GM19193 (cell line): ENCODE results near the gene EIF2AK2.
A peak's percentile ranks its signal among the peaks of the same experiment; 100 is the strongest.

Experiments
- POLR2A ChIP-seq: IDR thresholded peaks from 4 replicates; pipeline ENCODE4 v1.6.1; 2011; ENCODE audit not compliant: insufficient read depth, insufficient read length; ENCODE audit errors: extremely low read depth

The EIF2AK2 gene

DNA sequence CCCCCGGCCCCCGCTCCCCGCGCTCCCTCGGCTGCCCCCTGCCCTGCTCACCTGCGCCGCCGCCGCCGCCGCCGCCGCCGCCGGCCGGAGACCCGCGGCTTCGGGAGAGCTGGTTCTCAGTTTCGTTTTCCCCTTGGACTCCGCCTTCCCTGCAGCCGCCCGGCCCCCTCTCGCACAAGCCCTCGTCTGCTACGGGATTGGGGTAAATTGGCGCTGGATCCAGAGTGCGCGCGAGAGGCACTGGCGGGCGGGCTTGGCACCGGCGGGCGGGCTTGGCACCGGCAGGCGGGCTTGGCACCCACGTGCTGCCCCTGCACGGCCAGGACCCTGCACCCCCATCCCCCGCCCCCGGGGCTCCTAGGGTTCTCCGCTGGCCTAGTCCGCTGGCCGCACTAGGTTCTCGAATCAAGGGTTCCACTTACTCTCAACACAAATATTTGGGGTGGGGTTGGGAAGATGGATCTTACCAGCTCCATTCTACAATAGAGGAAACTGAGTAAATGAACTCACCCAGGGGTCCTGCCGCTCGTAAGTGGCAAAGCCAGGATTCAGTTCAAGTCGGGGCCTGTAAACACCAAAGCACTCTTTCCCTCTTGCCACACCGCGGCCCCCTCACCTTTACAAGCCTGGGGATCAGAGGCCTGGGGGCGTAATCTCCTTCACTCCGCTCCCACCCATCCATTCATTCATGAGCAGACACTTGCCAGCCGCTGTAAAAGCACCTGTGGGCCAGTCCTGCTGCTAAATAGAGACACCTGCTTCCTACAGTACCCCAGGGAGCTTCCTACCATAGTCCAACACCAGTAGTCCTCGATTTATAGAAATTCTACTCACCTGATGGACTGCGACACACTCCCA, at the start of gene EIF2AK2:
Gene EIF2AK2 (minus strand): TSS at position 124 of the 858 bp plus-strand sequence. CDS start 9,174 bp downstream, outside the sequence.
- TF ChIP-seq POLR2A, result peak; percentile 65

DNA sequence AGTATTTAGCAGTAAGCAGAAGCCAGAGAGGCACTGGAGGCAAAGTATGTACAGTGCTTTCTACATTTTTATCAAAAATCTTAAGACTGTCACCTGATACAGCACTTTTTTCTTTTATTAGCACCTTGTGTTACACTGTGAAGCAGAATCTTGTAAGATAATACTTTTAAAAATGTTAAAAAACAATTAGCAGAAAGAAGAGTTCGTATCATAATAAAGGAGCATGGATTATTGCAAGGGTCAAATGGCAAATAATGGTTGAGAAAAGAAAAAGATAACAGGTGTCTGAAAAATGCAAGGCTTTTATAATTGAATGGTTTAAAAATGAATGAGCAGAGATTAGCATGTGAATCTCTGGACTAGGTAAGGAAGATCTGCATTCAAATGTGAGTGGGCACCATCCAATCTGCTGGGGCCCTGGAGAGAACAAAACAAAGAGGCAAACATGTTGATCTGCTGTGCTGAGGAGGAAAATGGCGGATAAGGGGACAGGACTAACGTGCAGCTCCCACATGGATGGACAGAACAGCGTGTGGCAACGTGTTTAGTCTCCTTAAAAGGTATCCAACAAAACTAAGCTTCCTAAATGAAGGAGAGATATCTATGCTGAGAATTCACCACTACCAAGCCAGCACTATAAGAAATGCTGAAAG, 49.0 kb upstream of the EIF2AK2 start:
- TF ChIP-seq POLR2A, result no peak

DNA sequence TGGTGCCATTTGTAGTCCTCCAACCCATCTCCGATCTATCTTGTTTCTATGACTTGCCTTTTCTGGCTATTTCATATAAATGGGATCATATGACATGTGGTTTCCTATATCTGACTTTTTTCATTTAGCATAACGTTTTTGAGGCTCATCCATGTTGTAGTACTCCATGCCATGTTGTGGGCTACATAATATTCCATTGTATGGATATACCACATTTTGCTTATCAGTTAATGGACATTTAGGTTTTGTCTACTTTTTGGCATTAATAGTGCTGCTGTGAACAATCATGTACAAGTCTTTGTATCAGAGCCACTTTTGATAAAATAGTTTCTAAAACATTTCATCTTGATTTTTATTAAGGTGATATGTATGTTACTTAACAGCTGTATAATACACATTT, 46.9 kb upstream of the EIF2AK2 start:
- no peak for TF ChIP-seq POLR2A

DNA sequence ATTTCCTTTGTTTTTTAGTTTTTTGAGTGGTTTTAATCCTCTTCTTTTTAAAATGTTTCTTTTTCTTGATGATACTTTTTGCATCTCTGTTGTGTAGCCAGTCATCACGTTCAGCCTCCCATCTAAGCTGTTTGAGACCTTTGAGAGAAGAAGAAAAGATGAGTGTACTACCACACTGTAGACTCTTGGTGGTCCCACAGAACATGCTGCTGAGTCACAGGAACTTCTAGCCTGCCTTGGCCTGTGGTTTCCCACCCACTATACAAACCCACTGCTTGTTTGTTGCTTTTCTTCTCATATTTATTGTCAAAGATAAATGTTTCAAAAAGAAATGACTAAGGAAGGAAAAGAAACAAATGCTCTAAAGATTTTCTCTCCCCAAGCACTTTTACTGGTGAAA, 45.0 kb upstream of the EIF2AK2 start:
- no peak for TF ChIP-seq POLR2A

DNA sequence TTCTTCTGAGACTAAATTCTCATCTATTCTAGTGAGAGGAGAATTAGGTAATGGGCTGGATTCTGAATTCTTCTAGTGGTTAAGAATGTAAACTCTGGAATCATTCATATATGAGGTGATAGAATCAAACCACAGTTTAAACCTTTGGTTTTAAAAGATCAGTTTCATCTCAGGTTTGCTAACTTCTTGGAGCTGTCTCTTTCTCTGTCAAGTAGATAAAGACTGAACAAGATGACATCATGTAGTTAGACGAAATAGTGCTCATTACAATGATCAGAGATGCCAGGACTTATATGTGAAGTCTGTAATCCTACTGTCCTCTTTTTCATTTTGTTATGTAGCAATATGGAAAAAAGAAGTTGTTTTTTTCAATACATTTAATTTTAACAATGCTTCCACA, 44.4 kb upstream of the EIF2AK2 start:
- TF ChIP-seq POLR2A, result no peak

DNA sequence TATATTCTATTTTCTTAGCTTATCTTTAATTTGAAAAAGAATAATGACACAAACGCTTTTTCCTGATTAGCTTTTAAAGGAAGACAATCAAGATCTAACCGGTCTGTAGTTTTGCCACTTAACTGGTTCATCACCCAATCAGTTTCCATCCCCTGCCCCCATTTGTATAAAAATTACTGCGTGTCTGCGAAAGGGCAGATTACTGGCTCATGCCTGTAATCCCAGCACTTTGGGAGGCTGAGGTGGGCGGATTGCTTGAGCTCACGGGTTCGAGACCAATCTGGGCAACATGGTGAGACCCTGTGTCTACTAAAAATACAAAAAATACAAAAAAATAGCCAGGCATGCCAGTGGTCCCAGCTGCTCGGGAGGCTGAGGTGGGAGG, 41.9 kb upstream of the EIF2AK2 start:
- no peak for TF ChIP-seq POLR2A

DNA sequence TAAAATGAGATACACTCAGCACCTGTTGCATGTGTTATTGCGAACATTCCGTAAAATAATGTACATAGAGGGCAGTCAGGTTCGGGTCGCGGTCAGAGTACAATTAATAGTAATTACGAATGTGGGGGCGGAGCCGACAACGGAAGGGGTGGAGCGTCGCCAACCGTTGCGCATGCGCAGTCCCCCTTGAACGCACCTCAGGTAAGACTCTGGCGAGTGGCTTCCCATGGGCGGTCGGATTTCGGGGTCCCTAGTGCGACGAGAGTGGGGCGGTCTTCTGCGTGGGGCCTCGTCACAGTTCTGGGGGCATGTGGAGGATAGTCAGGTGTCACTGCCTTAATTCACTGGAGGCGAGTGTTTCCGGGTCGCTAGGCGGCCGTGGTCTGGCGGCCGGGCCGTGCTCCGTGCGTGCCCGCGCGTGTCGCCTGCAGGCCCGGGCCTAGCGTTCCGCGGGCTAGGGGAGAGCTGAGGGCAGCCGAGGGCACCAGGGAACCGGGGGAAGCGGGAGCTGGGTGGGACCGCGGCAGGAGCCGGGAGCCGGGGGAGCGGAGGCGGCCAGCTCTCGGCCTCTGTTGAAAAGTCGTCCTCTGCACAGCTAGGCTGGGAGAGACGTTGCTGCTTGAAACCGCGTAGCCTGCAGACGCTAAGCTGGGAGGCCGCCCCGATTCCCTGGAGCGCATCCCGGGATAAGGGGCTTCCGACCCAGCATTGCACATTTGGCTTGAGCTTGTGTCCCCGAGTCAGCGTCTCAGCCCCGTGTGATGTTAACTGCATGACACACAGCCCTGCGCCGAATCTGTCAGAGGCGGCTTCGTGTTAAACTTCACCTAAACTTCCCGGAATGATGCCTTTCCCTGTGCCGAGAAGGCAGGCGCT, 39.8 kb upstream of the EIF2AK2 start, which contains the start of gene CEBPZOS:
Gene CEBPZOS (plus strand): TSS at position 177 of the 876 bp plus-strand sequence. CDS start 3,209 bp downstream, outside the sequence.
- TF ChIP-seq POLR2A, result peak; percentile 78

DNA sequence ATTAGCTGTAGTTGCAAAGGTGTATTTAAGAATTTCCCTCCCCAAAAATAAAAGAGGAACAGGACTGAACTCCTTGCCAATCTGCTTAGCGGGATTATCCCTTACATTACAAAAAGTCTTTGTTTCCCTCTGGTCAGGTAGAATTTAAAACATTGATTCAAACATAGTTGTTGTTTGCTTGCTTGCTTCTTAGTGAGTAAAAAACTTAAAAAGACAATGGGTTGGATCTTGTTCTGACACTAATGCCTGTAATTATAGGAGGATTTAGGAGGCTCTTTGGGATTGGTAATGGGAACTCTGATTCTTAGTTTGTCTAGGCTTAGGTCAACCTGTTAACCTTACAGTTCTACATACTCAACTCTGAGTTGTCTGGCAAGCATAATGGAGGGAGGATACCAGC, 35.8 kb upstream of the EIF2AK2 start:
- TF ChIP-seq POLR2A, result no peak

DNA sequence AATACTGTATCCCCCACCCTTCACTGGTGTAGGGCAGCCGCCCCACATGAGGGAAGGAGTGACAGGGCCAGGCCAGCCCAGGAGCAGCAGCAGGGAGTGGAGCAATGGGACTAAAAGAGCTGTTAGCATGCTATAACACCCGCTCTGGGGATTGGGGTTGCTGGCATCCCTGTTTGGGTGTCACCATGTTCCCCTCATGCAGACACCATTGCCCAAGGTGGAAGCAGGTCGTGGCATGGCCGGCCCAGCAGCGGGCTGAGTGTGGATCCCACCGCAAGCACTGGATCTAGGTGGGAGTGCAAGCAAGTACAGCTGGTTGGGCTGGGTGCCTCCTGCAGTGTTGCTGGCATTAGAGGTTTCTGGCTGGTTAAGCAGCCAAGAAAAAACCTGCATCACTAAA, 35.0 kb upstream of the EIF2AK2 start:
- no peak for TF ChIP-seq POLR2A

DNA sequence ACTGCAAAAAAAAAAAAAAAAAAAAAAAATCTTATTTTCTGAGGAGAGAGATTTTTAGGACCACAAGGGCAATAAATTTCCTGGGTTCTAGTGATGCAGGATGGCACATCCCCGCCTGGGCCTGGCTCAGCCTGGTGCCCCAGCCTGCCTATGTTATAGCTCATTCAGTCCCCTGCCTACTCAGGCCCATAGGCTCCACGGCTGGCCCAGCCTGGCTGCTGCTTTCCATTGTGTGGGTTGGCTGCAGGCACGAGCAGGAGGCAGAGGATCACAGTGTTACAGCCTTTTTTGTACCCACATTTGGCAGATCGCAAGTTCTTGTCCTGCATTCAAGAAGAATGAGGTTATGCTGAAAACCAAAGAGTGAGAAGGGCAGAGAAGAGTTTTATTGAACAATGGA, 34.5 kb upstream of the EIF2AK2 start:
- TF ChIP-seq POLR2A, result no peak

DNA sequence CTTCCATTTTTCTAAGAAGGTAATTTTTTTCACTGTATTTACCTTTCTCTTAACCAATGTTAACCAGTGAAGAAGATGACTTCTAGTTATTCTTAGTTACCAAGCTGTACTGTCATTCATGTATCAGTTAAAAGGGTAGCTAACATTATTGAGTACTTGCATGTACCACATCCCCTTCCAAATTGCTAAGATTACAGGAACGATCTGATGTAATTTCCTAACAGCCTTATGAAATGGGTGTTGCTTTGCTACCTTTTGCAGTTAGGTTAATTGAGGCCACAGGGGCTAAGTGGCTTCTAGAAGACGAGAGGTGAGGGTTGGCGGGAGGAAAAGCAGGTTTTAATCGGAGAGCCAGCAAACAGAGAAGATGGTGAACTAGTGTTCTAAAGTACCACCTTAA, 33.5 kb upstream of the EIF2AK2 start:
- TF ChIP-seq POLR2A, result no peak

DNA sequence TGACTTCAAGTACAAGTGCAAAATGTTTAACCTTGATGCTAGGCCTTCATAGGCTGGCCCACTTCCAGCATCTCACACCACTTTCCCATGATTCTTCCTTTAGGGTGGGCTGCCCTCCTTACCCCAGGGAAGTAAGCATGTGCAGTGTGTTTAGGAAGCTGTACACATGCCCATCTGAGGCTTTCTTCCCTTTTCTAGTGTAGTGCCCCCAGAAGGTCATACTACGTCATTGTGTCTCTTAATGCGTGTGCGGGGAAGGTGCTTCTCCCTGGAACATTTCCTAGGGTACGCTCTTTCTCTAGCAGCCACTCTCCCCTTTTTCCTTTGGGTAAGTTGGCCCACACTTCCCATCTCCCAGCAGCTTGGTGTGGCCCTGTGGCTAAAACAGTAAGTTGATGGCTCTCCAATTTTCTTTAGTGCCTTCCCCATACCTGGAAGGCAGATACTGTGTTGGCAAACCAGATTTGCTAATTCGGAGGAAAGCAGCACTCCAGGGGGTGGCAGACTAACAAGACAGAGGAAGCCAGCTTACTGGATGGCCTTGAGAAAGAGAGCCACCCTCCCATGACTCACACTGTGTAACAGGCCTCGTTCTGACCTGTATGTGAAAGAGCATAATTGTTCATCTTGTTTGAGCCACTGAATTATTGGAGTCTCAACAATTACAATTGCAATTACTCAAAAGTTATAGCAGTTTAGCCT, 32.8 kb upstream of the EIF2AK2 start:
- no peak for TF ChIP-seq POLR2A

DNA sequence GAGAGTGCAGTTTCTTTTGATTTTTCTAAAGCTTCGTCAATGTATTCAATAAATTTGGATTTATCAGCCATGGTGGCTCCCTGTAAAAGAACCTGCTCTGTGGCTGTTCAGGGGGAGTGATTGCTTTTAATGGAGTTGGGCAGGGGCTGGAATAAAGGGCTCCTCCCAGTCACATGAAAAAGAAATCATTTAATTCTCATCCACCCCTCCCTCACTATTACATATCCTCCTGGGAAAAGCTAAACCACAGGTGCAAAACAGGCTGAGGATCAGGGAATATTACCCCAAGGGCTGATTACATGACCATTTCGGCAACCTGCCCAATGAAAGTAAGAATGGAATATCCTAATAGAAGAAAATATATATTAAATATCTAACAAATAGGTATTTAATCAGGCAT, 31.8 kb upstream of the EIF2AK2 start, which contains the start of gene SULT6B1:
Gene SULT6B1 (minus strand): TSS at position 101 of the 400 bp plus-strand sequence. CDS start 30 bp downstream, at position 71.
- TF ChIP-seq POLR2A, result no peak

DNA sequence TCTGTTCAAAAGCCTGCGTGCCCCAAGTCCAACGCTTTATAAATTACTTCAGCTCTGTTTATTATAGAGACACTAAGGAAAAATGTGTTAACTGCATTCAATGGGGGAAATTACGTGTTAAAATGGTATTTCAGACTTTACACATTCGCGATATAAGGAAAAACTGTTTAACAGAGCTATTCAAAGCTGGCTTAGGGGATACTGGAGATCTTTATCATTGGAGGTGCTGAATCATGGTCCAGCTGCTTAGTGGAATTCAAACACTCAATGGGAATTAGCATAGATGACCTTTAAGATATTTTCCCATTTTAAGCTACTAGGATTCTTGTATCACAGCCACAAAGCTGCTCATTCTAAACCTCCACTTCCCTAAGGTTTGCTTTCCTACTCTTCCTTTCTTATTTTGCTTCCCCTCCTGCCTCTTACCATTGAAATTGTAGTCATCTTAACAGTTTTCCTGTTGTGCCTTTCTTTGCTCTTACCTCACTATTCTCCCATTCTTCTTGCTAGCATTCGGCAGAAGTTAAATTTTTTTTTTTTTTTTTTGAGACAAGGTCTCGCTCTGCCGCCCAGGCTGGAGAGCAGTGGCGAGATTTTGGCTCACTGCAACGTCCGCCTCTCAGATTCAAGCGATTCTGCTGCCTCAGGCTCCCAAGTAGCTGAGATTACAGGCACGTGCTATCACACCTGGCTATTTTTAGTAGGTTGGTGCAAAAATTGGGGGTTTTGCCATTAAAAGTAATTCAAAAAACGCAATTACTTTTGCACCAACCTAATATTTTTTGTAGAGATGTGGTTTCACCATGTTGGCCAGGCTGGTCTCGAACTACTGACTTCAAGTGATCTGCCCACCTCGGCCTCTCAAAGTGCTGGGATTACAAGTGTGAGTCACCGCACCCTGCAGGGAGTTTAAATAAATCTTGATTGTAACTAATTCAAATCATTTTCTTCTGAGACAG, 25.2 kb upstream of the EIF2AK2 start:
- no peak for TF ChIP-seq POLR2A

DNA sequence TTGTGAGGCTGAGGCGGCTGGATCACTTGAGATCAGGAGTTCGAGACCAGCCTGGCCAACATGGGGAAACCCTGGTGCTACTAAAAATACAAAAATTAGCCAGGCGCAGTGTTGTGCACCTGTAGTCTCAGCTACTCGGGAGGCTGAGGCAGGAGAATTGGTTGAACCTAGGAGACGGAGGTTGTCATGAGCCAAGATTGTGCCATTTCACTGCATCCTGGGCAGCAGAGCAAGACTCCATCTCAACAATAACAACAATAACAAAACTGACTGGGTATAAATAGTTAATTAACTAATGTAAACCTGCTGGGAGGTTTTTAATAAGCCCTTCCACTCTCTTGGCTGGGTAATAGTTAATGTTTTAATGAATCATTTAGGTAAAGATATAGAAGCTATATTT, 23.9 kb upstream of the EIF2AK2 start:
- TF ChIP-seq POLR2A, result no peak
